ENCODE data around the gene AATF.

The AATF gene, protein sequence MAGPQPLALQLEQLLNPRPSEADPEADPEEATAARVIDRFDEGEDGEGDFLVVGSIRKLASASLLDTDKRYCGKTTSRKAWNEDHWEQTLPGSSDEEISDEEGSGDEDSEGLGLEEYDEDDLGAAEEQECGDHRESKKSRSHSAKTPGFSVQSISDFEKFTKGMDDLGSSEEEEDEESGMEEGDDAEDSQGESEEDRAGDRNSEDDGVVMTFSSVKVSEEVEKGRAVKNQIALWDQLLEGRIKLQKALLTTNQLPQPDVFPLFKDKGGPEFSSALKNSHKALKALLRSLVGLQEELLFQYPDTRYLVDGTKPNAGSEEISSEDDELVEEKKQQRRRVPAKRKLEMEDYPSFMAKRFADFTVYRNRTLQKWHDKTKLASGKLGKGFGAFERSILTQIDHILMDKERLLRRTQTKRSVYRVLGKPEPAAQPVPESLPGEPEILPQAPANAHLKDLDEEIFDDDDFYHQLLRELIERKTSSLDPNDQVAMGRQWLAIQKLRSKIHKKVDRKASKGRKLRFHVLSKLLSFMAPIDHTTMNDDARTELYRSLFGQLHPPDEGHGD

DNA sequence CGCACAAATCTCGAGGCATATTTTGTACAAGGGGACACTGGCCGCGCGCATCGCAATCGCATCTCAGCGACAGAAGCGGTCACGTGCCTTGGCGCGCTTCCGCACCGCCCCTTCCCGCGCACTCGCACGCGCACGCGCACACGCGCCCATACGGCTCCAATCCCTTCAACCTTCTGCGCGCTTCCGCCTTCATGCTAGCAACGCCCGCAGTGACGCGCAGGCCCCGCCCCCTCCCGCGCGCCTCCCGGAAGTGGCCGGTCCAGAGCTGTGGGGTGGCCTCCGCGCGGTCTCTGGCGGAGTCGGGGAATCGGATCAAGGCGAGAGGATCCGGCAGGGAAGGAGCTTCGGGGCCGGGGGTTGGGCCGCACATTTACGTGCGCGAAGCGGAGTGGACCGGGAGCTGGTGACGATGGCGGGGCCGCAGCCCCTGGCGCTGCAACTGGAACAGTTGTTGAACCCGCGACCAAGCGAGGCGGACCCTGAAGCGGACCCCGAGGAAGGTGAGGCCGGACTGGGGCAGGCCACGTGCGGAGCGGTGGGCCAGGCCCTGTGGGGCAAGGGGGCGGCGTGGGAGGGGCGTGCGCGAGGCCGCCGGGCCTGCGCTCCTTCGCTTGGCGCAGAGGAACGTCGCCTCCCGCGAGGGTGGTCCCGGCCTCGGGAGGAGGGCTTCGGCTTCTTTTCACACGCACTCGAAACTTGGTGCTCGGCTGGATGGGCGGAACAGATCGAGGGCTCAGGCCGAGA lies at the start of gene AATF:
AATF (plus strand) TSS at position 238 of the 744 bp plus-strand sequence; CDS start at position 410, 172 bp downstream.
- peak; percentile 98 for DNase-seq

DNA sequence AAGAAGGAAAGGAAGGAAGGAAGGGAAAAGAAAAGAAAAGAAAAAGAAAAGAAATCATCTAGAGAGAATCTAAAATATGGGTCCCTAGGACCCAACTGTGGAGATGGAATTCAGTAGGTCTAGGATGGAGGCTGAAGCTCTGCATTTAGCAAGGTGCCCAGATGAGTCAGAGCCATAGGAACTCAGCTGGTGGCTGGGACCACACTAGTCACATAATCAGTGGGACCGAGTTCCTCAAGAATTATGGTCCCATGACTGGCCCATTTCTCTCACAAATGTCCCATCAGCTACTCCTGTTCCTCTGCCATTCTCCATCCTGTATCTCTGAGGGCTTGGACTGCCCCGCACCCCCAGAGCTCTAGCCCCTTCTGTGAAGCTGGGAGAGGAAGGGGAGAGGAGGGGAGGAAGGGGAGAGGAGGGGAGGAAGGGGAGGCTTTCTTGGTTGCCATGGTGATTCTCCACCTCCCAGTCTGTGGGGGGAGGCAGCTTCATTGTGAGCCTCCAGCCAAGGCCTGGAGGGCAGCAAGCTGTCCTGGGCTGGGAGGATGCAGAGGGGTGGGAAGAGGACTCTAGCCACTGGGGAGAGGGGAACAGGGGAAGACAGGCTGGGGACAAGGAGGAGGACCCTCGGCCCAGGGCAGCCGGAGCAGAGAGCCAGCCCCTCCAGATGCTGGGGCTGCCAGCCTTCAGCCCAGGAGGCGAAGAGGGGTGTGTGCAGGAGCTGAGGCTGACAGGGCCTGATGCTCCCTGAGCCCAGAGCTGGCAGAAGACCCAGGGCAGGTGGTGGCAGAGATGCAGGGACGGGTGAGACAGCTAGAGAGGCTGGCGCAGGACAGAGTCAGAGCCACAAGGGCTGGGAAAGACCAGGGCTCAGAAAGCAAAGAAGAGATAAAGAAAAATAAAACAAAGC lies 49.2 kb upstream of the AATF start:
- DNase-seq: no peak

DNA sequence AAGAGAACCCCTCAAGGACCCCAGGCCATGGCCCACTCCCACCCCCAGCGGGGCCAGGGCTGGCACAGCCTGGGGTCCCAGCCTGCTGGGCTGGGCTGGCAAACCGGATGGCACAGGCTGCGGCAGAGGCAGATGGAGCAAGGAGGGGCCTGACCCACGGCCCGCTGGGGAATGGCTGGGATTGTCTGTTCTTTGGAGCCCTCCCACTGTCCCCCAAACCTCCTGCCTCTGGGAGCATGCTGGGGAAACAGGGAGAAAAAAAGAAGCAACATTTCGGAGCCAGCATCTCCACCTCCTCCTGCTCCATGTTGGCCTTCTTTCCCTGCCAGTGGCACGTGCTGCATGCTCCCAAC lies 48.6 kb upstream of the AATF start:
- no peak for DNase-seq

DNA sequence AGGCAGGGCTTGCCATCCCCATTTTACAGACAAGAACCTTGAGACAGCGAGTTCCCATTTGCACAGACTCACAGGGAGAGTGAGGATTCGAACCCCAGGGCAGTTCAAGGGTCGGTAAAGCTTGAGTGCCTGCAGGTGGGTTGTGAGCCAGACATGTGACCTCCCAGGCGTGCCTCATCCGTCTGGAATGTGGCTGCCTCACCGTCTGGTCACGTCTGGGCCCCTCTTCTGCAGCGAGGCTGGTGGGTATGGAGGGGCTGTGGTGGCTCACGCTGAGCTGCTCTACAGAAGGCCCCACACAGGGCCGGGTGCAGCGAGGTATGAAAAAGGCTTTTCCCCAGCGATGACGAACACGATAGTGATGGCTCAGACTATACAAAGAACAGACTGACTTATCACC lies 47.2 kb upstream of the AATF start:
- no peak for DNase-seq

DNA sequence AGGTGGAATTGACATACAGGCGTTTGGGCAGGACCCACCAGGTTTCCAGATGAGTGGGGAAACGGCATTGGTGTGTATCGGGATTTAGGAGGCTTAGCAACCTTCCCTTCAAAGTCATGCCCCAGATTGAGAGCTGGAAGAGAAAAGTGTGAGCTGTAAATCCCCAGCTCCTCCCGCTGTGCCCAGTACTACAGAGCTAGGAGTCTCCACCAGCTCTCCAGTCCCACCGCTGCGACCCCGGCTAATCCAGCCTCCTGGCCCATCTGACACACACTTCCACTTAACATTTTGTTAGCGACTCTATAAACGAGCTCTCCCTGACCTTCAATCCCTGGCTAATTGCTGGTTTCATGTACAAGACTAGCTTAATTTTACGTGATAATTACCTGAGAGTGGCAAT lies 41.3 kb upstream of the AATF start:
- DNase-seq: no peak

DNA sequence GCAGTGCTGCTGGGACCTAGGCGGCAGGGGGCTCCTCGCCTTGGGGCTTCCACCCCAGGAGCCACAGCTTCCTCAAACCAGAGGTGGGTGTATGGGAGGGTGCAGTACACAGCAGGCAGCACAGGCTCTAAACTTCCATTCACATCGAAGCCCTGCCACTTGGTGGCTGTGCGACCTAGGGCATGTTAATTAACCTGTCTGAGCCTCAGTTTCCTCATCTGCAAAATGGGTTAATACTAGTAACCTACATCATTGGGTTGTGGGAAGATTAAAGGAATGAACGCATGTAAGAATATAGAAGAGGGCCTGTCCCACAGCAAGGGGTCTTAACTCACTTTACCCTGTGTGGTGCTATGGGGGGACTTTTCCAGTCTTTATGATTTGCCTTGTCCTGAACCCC lies 38.2 kb upstream of the AATF start:
- DNase-seq: no peak

DNA sequence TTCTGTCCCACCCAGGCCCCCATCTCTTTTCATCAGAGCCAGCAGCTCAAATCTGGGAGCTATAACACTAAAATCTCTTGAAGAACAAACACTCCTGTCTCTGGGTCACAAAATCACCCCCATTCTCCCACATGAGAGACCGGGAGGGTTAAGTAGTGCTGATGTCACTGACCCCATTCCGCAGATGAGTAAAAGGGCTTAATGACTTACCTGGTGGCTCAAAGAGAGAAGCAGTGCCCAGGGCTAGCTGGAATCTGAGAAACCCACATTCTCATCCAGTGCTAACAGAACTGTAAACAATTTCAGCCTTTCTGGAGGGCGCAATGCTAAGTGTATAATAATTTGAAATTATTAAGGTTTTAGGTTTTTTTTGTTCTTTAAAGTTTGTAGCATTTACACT lies 37.8 kb upstream of the AATF start:
- DNase-seq: no peak

DNA sequence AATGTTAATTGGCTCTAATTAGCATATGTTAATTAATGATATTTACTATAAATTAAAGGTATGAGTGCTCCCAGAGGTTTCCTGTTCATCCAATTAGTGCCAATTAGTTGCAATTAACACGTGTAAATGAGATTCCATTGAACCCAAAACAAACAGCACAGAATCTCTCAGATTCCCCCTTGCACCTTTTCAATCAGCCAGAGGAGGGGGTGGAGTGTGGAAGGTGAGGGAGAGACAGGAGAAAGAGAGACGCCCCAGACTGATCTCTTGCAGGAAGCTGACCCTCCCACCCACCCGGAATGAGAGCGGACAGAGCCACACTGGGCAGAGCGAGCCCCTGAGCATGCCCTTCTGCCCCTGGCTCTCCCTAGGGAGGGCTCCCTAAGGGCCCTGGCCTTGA lies 35.6 kb upstream of the AATF start:
- no peak for DNase-seq

DNA sequence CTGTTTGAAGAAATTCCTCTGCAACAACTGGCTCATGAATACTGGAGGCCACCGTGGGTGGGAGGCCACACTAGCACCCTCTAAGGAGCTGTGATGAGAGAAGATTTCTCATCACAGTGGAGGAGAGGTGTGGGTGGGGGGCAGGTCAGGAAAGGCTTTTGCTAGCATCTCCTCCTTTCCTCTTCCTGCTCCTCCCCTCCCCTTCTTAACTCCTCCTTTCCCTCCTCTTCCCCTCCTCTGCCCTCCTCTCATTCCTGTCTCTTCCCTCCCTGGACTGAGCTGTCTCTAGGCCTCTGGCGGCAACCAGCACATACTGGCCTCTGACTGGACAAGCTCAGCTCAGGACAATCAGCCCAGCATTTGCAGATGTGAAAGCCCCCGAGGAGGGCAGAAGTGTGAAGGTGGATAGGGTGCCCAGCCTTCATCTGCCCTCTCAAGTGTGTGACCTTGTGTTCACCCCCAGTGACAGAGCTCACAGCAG lies 30.5 kb upstream of the AATF start:
- DNase-seq: no peak

DNA sequence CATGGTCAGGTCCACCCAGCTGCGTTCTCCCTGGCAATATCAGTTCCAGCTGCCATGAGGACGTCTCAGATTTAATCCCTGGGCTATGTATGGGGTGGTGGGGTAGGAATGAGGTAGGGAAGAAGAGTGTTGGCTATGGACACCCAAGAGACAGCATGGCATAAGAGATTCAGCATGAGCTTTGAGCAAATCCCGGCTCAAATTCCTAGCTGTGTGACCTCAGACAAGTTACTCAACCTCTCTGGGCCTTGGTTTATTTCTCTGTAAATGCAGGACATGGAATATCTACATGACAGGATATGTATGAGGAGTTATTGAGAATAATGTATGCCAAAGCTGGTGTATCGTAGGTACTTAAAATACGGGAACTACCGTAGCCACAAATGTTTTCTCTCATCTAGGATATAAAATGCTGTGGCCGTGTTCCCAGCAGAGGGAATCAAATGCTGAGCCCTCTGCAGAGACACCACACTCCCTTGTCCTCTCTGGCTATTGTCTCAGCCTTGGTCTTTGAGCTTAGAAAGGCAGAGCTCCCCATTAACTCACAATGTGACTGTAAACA lies 29.3 kb upstream of the AATF start:
- DNase-seq: no peak

DNA sequence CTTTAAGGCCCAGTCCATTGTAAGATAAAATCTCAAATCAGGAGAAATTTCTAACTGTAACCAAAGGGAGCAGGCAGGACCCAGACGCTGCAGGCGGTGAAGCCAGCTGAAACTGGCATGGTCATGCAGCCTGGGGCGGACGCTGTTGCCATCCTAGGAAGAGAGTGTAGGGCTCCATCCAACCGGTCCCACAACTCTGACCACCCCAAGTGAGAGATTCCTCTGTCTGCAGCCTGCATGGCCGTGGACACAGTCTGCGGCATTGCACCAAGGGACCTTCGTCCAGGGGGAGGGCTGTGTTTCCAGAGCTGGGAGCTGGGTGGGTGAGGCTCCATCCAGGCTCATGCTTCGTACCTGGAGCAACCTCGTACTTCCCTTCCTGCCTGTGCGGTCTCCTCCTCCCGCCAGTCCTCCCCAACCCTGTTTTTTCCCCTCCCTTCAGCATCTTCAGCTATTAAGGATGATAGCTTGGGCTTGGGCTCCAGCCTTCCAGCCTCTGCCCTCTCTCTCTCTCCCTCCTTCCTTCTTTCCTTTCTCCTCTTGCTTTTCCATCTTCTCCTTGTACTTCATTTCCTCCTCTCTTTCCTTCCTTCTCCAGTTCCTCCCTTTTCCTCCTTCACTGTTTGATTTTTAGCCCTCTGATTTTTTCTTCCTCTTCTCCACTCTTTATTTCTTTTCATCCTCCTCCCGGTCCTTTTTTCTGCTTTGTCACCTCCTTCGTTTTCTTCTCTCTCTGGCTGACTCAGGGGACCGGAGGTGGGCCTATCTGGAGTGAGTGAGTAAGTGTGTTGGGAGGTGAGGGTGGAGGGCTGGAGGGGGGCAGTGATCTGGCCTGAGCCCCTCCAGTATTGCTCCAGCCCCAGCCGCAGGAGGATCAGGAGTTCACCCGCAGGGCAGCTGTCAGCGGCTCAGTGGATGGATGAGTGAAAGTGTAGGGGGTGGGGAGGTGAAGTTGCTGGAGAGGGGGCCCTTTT lies 28.4 kb upstream of the AATF start:
- DNase-seq: peak; percentile 57

DNA sequence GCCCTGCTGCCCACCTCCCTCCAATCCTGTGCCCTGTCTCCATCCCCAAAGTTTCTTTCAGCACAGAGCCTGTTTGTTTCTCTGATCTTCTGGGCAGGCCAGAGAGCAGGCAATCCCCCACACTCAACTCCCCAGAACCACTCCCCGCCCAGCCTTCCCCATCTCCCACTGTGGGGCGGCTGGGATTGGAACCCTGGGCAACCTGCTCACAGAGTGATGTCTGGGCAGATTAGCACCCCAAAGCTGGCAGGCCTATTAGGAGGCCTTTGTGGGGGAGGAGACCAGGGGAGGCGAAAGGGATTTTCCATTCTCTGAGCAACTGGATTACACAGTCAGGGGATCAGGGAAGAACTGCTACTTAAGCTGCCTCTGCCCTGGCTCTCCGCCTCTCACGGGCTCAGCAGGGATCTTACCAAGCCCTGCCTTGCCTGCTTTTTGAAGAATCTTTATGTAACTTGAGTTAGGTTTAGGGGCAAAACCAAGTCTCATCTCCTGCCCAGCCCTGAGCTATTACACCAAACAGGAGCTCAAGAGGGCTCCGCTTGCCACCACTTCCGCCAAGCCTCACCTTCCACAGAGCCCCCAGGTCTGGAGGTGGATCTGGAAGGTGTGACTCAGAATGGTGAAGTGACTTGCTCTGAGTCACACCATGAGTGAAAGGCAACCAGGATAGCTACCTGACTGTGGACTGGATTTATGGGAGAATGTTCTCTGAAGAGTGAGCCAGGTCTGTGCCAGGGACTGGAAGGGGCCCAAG lies 27.5 kb upstream of the AATF start:
- DNase-seq: peak; percentile 81

DNA sequence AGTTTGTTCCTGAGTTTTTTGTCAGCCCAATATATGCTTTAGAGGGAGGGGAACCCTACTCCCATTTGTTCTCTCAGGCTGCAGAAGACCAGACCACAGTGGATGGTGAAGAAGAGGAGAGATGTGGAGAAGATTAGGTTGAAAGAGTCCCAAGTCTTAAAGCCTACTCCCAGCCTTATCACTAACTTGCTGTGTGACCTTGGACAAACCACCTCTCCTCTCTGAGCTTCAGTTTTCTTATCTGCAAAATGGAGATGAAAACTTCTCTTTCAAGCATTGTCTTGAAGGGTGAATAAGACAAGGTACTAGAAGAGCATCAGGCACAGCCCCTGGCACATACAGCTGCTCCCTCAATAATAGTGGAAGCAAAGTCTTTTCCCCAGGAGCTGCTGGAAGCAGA lies 26.6 kb upstream of the AATF start:
- DNase-seq: no peak

DNA sequence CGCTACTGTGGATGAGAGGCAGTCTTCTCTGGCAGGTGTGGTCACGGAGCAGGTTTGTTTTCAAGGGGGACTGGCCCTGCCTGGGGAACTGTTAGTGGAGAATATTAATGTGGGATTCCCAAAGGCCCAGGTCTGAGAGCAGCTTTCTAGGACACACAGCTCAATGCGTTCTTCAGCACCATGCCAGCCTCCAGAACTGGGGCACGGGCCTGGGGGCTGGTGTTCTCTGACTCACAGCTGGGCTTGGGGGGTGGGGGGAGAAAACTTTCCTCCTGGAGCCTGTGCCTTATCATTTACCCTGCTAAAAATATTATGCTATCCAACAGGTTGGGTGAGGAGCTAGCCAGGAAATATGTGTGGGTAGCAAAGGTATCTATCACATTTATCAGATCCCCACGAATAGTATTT lies 24.9 kb upstream of the AATF start:
- DNase-seq: no peak

DNA sequence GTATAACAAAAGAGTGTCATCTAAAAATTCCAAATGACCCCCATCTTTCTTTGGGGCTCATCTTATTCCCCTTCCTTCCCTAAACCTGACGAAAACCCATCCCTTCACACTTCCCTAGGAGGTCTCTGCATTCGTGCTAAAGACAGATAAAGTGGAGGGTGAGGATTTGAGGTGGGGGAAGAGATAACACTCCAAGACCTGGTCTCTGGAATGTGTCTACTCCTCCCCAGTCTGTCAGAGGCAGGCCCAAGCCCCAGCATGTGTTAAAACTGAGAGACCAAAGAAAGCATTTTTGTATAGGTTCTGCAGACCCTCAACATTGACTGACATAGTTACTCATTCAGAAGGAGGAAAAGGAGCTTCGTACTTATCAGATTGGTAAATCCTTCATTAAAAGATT lies 22.5 kb upstream of the AATF start:
- DNase-seq: no peak

DNA sequence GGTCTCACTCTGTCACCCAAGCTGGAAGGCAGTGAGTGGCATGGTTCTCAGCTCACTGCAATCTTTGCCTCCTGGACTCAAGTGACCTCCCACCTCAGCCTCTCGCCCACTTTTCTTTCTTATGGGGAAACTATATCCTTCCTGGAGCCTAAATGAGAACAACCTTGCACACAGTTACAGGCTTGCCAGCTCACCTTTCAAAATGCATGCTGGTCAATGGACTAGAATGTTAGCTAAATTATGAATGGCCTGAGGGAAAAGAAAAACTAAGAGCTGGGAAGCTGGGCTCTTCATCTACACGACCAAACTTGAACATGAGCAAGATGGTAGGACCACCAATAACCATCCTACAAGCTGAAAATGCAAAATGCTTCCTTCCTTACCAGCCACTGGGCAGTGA lies 22.1 kb upstream of the AATF start:
- DNase-seq: no peak

DNA sequence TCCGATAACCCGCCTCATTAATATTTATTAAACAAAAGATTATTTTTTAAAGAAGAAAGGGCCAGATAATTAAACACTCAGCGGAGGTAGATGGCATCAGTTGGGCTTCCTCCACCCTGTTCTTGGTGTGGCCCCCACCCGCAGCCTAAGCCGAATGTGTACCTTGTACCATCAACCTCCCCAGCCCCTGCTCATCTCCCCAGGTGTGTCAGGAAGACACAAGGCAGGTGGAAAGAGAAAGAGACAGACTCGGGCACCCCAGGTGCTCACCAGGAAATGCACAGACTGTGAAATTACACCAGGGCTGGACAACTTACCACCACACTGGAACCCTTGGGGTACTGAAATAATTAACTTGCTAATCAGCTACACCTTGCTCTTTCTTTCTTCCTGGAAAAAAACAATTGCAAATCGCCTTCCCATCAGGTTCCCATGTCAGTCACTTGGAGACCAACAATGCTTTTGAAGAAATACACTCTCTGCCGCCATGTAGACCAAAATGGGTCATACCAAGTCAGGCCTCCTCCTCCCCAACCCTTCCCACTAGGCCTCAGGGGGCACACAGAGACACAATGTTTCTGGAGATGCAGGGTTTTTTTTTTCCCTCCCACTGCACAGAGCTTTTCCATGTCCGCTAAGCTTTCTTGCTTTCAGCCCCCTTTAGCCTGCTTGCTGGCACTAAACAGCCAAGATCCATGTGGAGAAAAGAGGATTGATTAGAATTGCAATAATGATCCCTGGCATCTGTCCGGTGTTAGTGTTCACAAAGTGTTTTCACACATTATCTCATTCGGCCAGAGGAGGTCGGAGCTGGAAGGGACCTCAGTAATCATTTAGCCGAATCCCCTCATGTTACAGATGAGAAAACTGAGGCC lies 20.0 kb upstream of the AATF start:
- DNase-seq: no peak

DNA sequence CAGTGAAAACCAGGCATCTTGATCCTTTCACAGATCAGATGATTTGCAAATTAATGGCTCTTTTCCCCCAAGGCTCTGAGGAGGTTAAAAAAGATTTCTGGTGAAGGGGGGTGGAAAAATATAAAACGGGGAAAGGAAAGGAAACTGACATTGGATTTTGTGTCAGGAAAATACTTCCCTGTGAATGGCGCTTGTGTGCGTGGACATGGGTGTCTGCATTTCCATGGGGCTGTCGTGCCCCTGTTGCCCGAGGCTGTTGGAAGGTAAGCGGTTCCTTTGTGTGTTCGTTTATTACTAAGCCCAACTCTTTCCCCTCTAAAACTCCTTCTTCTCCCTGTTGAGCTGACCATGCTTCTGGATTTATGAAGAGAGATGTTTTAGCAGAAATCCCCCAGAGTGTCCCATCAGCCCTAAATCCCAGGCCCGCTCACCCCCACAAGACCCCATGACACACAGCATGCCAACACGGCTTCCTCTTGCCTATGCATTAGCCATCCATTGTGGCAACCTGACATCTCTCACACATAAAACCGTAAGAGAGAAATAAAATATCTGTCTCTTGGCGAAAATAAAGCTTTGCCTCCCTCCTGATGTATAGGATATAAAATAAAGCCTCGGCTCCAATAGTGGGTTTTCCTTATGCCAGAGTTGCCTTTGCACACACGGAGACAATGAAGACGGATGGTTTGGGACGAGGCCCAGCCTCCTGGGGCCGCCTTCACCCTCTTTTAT lies 18.7 kb upstream of the AATF start:
- no peak for DNase-seq

DNA sequence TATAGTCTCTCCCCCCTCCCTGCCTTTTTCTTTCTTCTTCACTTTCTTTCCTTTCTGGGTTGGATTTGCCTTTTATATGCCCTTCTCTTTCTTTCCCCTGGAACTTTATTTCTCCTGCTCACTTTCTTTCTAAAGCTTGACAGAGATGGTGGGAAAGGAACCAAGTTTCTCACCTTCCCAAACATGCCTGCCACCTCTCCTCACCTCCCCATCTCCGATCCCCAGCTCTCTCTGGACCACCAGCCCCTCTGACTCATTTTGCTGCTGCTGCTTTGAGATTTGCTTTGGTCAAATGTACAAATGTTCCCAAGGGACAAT lies 18.2 kb upstream of the AATF start:
- DNase-seq: no peak
